Hepatocyte (in vitro differentiated cells): Measurements from ENCODE around the gene GGA3.

Source experiments
- EZH2 ChIP-seq: fragments of 200-600 bp; sonication (generic); IDR thresholded peaks from 2 replicates; pipeline ENCODE4 v1.6.1; 2016; ENCODE audit warnings: antibody characterized with exemption, mild to moderate bottlenecking, borderline replicate concordance
- TF ChIP-seq, protein P1 (sequence below): fragments of 200-600 bp; sonication (generic); IDR thresholded peaks from 2 replicates; pipeline ENCODE4 v1.5.1; 2016; ENCODE audit warnings: antibody characterized with exemption, mild to moderate bottlenecking; ENCODE audit not compliant: poor library complexity

DNA sequence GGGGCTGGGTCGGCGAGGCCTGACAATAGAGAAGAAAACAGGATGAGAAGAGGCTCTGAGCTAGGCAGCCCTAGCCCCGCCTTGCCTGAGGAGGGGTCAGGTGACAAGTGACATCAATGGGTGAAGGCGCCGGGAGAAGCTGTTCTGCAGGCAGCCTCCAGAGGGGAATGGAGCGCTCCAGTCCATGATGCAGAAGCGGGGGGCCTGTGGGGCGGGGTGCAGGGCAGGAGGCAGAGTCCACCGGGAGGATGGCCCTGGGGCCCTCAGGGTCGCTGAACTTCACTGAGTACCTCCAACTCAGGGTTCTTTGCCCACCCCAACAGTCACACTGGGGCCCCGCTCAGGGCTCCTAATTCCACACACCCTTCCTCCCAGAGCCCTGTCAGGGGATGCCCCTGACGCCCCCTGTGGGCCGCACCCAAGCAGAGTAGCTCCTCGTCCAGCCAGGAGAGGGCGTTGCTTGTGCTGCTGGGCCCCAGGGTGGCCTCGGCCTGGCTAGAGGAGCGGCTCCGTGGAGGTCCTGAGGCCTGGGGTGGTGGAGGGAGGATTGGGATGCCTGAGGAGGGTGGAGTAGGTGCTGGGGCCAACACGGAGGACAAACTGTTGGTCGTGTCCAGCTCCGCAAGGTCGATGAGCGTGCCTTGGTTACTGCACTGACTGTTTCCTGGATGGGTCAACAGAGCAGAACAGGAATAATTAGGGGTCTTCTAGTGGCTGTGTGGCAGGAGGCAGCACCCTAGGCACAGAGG is 20.8 kb downstream of the GGA3 start:
- TF ChIP-seq, protein P1, sequence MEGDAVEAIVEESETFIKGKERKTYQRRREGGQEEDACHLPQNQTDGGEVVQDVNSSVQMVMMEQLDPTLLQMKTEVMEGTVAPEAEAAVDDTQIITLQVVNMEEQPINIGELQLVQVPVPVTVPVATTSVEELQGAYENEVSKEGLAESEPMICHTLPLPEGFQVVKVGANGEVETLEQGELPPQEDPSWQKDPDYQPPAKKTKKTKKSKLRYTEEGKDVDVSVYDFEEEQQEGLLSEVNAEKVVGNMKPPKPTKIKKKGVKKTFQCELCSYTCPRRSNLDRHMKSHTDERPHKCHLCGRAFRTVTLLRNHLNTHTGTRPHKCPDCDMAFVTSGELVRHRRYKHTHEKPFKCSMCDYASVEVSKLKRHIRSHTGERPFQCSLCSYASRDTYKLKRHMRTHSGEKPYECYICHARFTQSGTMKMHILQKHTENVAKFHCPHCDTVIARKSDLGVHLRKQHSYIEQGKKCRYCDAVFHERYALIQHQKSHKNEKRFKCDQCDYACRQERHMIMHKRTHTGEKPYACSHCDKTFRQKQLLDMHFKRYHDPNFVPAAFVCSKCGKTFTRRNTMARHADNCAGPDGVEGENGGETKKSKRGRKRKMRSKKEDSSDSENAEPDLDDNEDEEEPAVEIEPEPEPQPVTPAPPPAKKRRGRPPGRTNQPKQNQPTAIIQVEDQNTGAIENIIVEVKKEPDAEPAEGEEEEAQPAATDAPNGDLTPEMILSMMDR = peak; percentile 47
- TF ChIP-seq EZH2 = no peak
